BJ (cell line): ENCODE results near the gene IFNG. TPM values are rescaled to one million over a fixed set of nuclear protein-coding genes. Genes with fewer than 3 reads are reported as not detected.

Experiments
- CTCF ChIA-PET: fragments of 350-600 bp; formaldehyde crosslinking; extraction: SDS; loops from one replicate; lab custom pipeline; 2021; ENCODE audit warnings: antibody characterized with exemption, inconsistent platforms; lab: Yijun Ruan, JAX
- POLR2A ChIA-PET: fragments of 300-600 bp; sonication (Branson Sonifier 250); formaldehyde crosslinking; extraction: SDS; loops from one replicate; lab custom pipeline; 2021; ENCODE audit warnings: antibody characterized with exemption; lab: Charles Lee
- DNase-seq: peaks from one replicate; pipeline ENCODE4 v3.0.0-alpha.2; 2011; ENCODE audit warnings: low read depth
- H3K27me3 ChIP-seq: 2 replicates; pipeline ENCODE4 v1.6.0; 2011; ENCODE audit warnings: low read length; ENCODE audit not compliant: control insufficient read depth, insufficient read depth
- H3K36me3 ChIP-seq: 2 replicates; pipeline ENCODE4 v1.5.1; 2011; ENCODE audit warnings: low read length; ENCODE audit not compliant: control insufficient read depth, insufficient read depth
- H3K4me3 ChIP-seq: 2 replicates; pipeline ENCODE4 v1.5.1; 2011; ENCODE audit warnings: low read depth, mild to moderate bottlenecking, control low read depth, low read length
- polyA plus RNA-seq: library from polyadenylated mRNA; depleted of rRNA; stranded (reverse); fragments of >200 nt; gene quantifications from 2 replicates; pipeline ENCODE4 v1.2.3, GENCODE V29; 2011
- TF ChIP-seq, protein P1 (sequence below): IDR thresholded peaks from 2 replicates; pipeline ENCODE4 v1.5.1; 2011; ENCODE audit warnings: low read depth, mild to moderate bottlenecking, control low read depth, inconsistent platforms, low read length, moderate library complexity; ENCODE audit not compliant: insufficient read depth

The IFNG gene
- polyA plus RNA-seq, 1 experiment: not detected

DNA sequence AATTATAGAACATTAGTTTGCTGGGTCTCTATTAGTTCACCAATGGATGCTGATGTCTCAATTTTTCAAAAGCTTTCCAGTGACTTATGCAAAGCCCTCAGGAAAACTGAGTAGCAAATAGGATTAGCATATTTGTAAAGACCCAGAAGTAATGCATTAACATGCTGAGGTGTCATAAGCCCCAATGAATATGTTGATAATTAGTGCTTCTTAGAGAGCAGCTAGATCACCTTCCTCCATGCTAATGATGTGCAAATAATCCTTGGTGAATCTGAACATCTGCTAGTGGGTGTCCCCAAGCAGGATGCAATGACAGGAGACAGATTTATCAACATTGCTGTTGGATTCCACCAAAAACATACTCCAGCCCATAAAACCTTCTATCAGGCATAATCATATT lies 19.0 kb downstream of the IFNG start:
- no peak for DNase-seq

DNA sequence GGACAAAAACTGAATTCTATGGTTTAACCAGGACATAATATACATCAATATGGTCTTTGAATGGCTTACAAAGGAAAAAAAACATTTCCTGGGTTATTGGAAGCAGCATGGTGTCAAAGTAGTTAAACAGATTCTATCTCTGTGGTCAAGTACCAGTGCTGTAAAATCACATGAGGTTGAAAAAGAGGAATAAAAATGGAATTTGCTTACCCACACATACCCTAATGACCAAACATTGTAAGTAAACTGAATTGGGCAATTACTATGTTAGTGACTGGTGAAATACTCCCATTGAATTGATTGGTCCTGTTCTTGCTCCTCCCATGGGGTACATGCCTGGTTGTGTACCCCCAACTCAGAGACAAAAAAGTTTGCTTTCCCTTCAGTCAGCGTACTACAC lies 19.6 kb downstream of the IFNG start:
- TF ChIP-seq, protein P1, sequence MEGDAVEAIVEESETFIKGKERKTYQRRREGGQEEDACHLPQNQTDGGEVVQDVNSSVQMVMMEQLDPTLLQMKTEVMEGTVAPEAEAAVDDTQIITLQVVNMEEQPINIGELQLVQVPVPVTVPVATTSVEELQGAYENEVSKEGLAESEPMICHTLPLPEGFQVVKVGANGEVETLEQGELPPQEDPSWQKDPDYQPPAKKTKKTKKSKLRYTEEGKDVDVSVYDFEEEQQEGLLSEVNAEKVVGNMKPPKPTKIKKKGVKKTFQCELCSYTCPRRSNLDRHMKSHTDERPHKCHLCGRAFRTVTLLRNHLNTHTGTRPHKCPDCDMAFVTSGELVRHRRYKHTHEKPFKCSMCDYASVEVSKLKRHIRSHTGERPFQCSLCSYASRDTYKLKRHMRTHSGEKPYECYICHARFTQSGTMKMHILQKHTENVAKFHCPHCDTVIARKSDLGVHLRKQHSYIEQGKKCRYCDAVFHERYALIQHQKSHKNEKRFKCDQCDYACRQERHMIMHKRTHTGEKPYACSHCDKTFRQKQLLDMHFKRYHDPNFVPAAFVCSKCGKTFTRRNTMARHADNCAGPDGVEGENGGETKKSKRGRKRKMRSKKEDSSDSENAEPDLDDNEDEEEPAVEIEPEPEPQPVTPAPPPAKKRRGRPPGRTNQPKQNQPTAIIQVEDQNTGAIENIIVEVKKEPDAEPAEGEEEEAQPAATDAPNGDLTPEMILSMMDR: no peak
- DNase-seq: no peak
- CTCF ChIA-PET: interaction anchor here (0.6 kb wide), 1 partner anchor 91 kb away, joined by 3 read pairs; no protein-coding TSS in a partner anchor
- Histone ChIP-seq H3K36me3 (no peaks in the 10 kb centered on the region), H3K4me3 (no peak overlapping the region), H3K27me3 (peaks cover 3% of the 10 kb centered on the region)
- POLR2A ChIA-PET: no interaction called here

More for the DNA sequence above, 19.0 kb downstream of the IFNG start:
- H3K4me3 ChIP-seq: no peak overlapping the region
- ChIA-PET CTCF (interaction anchor here (0.6 kb wide), 1 partner anchor 91 kb away, joined by 3 read pairs; no protein-coding TSS in a partner anchor), POLR2A (no interaction called here)
- TF ChIP-seq, protein P1: no peak
- no peaks in the 10 kb centered on the region for H3K36me3 ChIP-seq
- H3K27me3 ChIP-seq: peaks cover 3% of the 10 kb centered on the region

DNA sequence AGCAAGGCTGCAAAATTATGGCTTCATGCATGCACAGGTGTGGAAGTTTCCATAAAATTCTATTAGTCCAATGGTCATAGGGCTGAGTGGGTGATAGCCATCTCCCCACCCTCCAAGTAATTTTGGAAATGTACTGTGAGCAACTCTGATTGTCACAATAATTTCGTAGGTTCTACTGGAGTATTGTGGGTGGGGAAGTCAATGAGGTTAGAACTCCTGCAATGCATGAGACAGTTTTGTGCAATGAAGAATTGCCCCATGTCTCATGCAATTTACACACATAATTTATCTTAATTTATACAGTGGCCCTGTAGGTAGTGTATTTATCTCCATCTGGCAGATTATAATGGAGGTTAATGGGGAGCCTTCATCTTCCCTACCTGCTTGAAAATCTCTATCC lies 20.5 kb downstream of the IFNG start:
- ChIA-PET POLR2A (no interaction called here), CTCF (no interaction called here)
- Histone ChIP-seq H3K27me3 (peaks cover 3% of the 10 kb centered on the region), H3K36me3 (no peaks in the 10 kb centered on the region), H3K4me3 (no peak overlapping the region)
- DNase-seq: no peak
- TF ChIP-seq, protein P1: no peak

DNA sequence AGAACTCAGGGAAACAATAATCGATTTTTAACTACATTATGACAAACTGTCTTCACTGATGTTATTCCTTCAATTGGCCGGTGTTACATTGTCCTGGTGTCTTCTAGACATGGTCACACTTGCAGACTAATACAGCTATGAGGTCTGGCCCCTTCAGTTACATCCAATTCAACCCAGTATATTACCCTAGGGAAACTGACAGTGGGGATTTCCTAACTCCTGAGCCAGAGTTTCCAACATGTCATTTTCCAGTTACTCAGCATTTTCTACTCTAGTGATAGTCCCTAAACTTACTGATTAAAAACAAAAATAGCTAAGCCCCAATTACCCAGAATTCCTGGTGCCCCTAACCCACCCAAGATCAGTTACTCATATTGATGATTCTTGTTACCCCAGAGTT lies 21.1 kb downstream of the IFNG start:
- ChIA-PET CTCF (no interaction called here), POLR2A (no interaction called here)
- TF ChIP-seq, protein P1: no peak
- DNase-seq: no peak
- Histone ChIP-seq H3K27me3 (peaks cover 3% of the 10 kb centered on the region), H3K4me3 (no peak overlapping the region), H3K36me3 (no peaks in the 10 kb centered on the region)

DNA sequence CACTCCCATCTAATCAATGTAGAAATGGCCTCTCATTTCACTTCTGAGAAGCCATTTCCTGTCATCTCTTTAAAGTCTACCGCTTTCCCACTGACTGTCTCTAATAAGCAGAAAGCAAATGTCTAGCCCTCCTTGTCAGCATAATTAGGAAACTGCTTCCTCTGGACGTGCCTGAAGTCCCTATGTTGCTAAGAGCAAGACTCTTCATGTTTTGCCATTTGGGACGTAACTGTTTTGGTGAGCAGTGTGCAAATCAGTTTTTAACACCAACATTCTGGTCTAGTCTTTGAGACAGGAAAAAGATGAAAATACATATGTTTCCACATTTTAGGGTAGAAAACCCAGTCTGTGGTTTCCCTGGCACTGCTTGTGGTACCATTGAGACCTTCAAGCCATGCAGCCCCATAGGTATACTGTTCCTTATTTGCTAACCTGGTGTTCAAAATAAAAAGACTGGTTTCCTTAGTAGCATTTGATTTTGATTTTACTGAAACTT lies 22.2 kb downstream of the IFNG start:
- DNase-seq: no peak
- TF ChIP-seq, protein P1: no peak
- CTCF ChIA-PET: no interaction called here
- no peaks in the 10 kb centered on the region for H3K36me3 ChIP-seq
- POLR2A ChIA-PET: no interaction called here
- no peak overlapping the region for H3K4me3 ChIP-seq
- peaks cover 3% of the 10 kb centered on the region for H3K27me3 ChIP-seq
